ENCODE measurements around the gene TRABD2B. TPM values are rescaled to one million over a fixed set of nuclear protein-coding genes. Genes with fewer than 3 reads are reported as not detected.

The TRABD2B gene
- total and polyA plus RNA-seq, 2 of the 4 experiments (the other 2 are of a cell fraction) = not detected

DNA sequence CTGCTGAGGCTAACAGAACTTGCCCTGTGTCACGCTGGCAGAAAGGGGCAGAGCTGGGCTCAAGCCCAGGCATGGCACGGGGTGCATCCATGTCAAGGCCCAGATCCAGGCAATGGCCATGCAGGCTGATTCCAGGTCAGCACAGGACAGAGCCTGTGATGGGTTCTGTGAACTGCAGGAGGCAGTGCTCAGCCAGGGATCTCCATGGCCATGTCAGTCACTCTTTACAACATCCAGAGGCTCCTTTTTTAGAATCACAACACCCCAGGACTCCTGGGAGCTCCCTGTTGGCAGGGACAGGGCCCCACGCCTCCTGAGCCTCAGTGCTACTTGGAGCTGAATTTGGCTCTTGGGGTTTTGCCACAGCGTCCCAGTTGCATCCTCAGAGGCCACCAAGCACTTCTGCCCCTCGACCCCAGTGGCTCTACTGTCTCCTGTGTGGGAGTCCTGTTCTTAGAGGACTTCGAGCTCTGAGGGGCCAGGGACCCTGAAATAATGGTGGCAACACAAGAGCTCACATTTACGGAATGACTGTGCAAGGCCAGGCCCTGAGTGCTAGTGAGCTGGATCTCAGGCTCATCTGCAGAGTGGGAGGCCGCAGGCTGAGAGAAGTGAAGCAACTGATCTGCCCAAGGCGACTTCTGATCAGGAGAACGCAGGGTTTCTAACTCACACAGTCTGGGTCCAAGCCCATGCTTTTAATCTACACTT lies 211.5 kb downstream of the TRABD2B start:
- Histone ChIP-seq H3K27ac (ENCODE audit: insufficient read depth, low read length) (no peak overlapping the region), H2AFZ (replicated peaks; ENCODE audit: low read length, poor library complexity) (no peak overlapping the region), H3K18ac (ENCODE audit: low read depth, low read length) (no peak overlapping the region), H3K9ac (ENCODE audit: low read depth, low read length) (no peak overlapping the region), H3K27me3 (ENCODE audit: control insufficient read depth, insufficient read depth, low read length) (no peaks in the 10 kb centered on the region; the same call in 1 of the 2 replicates), H3K23ac (ENCODE audit: low read depth, low read length) (no peak overlapping the region), H3K36me3 (ENCODE audit: control insufficient read depth, insufficient read depth, low read length) (no peaks in the 10 kb centered on the region), H2BK120ac (ENCODE audit: low read depth, low read length) (no peak overlapping the region), H3K4ac (ENCODE audit: low read depth, low read length) (no peak overlapping the region), H2BK15ac (ENCODE audit: low read depth, low read length) (no peak overlapping the region), H4K91ac (ENCODE audit: insufficient read depth, low read depth, low read length) (no peak overlapping the region), H3K79me1 (ENCODE audit: low read depth in 1 of 2, low read length in 2 of 2) (no peaks in the 10 kb centered on the region), H2AK9ac (replicated peaks; ENCODE audit: low read depth, low read length, poor library complexity) (no peak overlapping the region), H3K4me1 (ENCODE audit: control insufficient read depth, insufficient read depth, low read length) (no peaks in the 10 kb centered on the region), H2BK20ac (ENCODE audit: low read depth, low read length) (no peak overlapping the region), H3K56ac (ENCODE audit: extremely low read depth, insufficient read depth, low read length) (no peak overlapping the region), H3K9me3 (ENCODE audit: control insufficient read depth, insufficient read depth, low read length) (no peaks in the 10 kb centered on the region), H2AK5ac (ENCODE audit: low read depth, low read length) (no peak overlapping the region), H3K14ac (replicated peaks; ENCODE audit: low read depth, low read length) (no peak overlapping the region), H4K5ac (ENCODE audit: low read depth, low read length) (no peak overlapping the region), H3K9me1 (ENCODE audit: insufficient read depth, low read length) (no peaks in the 10 kb centered on the region), H4K8ac (ENCODE audit: low read depth in 2 of 2, low read length in 2 of 2) (no peak overlapping the region), H4K20me1 (ENCODE audit: insufficient read depth, low read length) (no peaks in the 10 kb centered on the region), H2BK5ac (ENCODE audit: low read depth, low read length, poor library complexity, severe bottlenecking) (no peak overlapping the region), H3K4me2 (ENCODE audit: low read depth, low read length) (no peak overlapping the region), H3K4me3 (ENCODE audit: insufficient read depth, low read depth, low read length) (no peak overlapping the region)
- intact Hi-C loops (cut with micrococcal nuclease) = no loop called here
- ChIA-PET CTCF (interaction anchor here (0.6 kb wide), 2 partner anchors 9 to 56 kb away, joined by 3 read pairs; no protein-coding TSS in a partner anchor), POLR2A (ENCODE audit: unreplicated experiment) (no interaction called here)
- dilution Hi-C loops (cut with HindIII; ENCODE audit: low sequenced_read_pairs, unreplicated experiment) = no loop called here
- in situ Hi-C loops (cut with MboI; ENCODE audit: low sequenced_read_pairs) = no loop called here
- BruUV-seq (replicated peaks) = no TSS peak
- 41% methylated on average over 6 of the region's 10 CpGs; no CpG with 5 or more reads in 1 of the 2 experiments for WGBS, 2 experiments (ENCODE audit: extremely low coverage in 2 of 2, insufficient read length in 1 of 2)
- no peak for TF ChIP-seq BHLHE40 (IDR thresholded peaks at IDR 0.05; ENCODE audit: low read depth, low read length)
- ATAC-seq (ENCODE audit: low read depth) = no peak
- DNase-seq = no peak
